Coronary artery (tissue), 2 donors: ENCODE measurements around the gene TSSK2.
A peak's percentile ranks its signal among the peaks of the same experiment; 100 is the strongest.

Experiments
- DNase-seq: peaks from one replicate; pipeline ENCODE4 v3.0.0-alpha.2; 2017; ENCODE audit warnings: low spot score
- H3K27ac ChIP-seq, 2 donors: fragments of 200-600 bp; sonication (generic); one replicate each; pipeline ENCODE4 v1.5.1; 2016 to 2019
- H3K4me3 ChIP-seq: fragments of 200-600 bp; sonication (generic); 2 replicates; pipeline ENCODE4 v1.5.1; 2016; ENCODE audit warnings: mild to moderate bottlenecking, moderate library complexity
- CTCF ChIP-seq: fragments of 200-600 bp; sonication (generic); IDR thresholded peaks from one replicate; pipeline ENCODE4 v1.5.1; 2019; ENCODE audit warnings: antibody characterized with exemption

The TSSK2 gene

GRCh38 chr22:19148417-19149046, 17.4 kb downstream of the TSSK2 start:
- peak; percentile 65 for DNase-seq
- TF ChIP-seq CTCF, result no peak
- no peak overlapping the region for H3K4me3 ChIP-seq
- H3K27ac ChIP-seq, result no peak overlapping the region

- Histone ChIP-seq H3K4me3 (peak overlapping the region; percentile 61), H3K27ac (no peak overlapping the region)
- TF ChIP-seq CTCF, result no peak
- no peak for DNase-seq
Observed at GRCh38 chr22:19149047-19149883, 18.2 kb downstream of the TSSK2 start.

- no peak for DNase-seq
- Histone ChIP-seq H3K4me3 (peak within 1 kb of the TSS; percentile 61), H3K27ac (no peak within 1 kb of the TSS)
- no peak for TF ChIP-seq CTCF
Observed at GRCh38 chr22:19149991-19150390, 18.9 kb downstream of the TSSK2 start, which contains the start of gene GSC2. Gene GSC2, minus strand, starts transcription at chr22:19150292. Its CDS starts 9 bp downstream, at chr22:19150283.

GRCh38 chr22:19150482-19151328, 19.6 kb downstream of the TSSK2 start:
- peak overlapping the region; percentile 61 for H3K4me3 ChIP-seq
- no peak for TF ChIP-seq CTCF
- no peak overlapping the region for H3K27ac ChIP-seq
- no peak for DNase-seq

- no peak for DNase-seq
- no peak overlapping the region for H3K4me3 ChIP-seq
Observed at GRCh38 chr22:19151329-19152191, 20.5 kb downstream of the TSSK2 start.

More at GRCh38 chr22:19151329-19152191, 20.5 kb downstream of the TSSK2 start:
- H3K27ac ChIP-seq, result no peak overlapping the region
- no peak for TF ChIP-seq CTCF
